ENCODE measurements around the gene FAM236C.
"Not testable (repeated sequence)": the region's sequence is repeated elsewhere in the genome, so short reads cannot be mapped to it uniquely, and the experiment has no call there.

GRCh38 chrX:72932283-72932682 lies 19.9 kb downstream of the FAM236C start:
- not testable (repeated sequence) for TF ChIP-seq CTCF, POLR2AphosphoS5 (IDR thresholded peaks at IDR 0.05)

Data from upper lobe of left lung (tissue), 4 donors.